RWPE2 (cell line): Measurements from ENCODE around the gene SPPL2B.
"Not testable (repeated sequence)": the region's sequence is repeated elsewhere in the genome, so short reads cannot be mapped to it uniquely, and the experiment has no call there.

ENCODE experiments used
- ATAC-seq: fragments of 200-7000 bp; cut with Tn5 transposase; 3 replicates; pipeline ENCODE4 v1.9.1; 2021; ENCODE audit warnings: low read depth
- DNase-seq: peaks from one replicate; pipeline ENCODE4 v3.0.0-alpha.2; 2020; ENCODE audit warnings: low spot score
- H3K27ac ChIP-seq: fragments of 450-650 bp; 2 replicates; pipeline ENCODE4 v1.5.1; 2017; ENCODE audit warnings: mild to moderate bottlenecking; ENCODE audit not compliant: poor library complexity, severe bottlenecking
- H3K27me3 ChIP-seq: fragments of 250-450 bp; sonication (Bioruptor Pico); 2 replicates; pipeline ENCODE4 v1.5.1; 2021; ENCODE audit warnings: mild to moderate bottlenecking, moderate library complexity; ENCODE audit not compliant: insufficient read depth, poor library complexity, severe bottlenecking
- H3K36me3 ChIP-seq: fragments of 250-450 bp; sonication (Bioruptor Pico); 2 replicates; pipeline ENCODE4 v1.5.1; 2020; ENCODE audit warnings: low read depth, mild to moderate bottlenecking, moderate library complexity
- H3K4me1 ChIP-seq: fragments of 250-450 bp; sonication (Bioruptor Pico); 2 replicates; pipeline ENCODE4 v1.5.1; 2021; ENCODE audit warnings: mild to moderate bottlenecking, moderate library complexity; ENCODE audit not compliant: insufficient read depth, poor library complexity, severe bottlenecking
- H3K4me3 ChIP-seq: fragments of 250-450 bp; sonication (Bioruptor Pico); 2 replicates; pipeline ENCODE4 v1.5.1; 2021; ENCODE audit warnings: mild to moderate bottlenecking, moderate library complexity; ENCODE audit not compliant: severe bottlenecking
- H3K9me3 ChIP-seq: fragments of 250-450 bp; sonication (Bioruptor Pico); 2 replicates; pipeline ENCODE4 v1.5.1; 2021; ENCODE audit warnings: mild to moderate bottlenecking, moderate library complexity; ENCODE audit not compliant: severe bottlenecking
- TF ChIP-seq, protein P1 (sequence below): fragments of 450-650 bp; IDR thresholded peaks from one replicate; pipeline ENCODE4 v1.5.1; 2017; ENCODE audit warnings: mild to moderate bottlenecking, moderate library complexity; ENCODE audit not compliant: poor library complexity, severe bottlenecking

The SPPL2B gene, protein sequence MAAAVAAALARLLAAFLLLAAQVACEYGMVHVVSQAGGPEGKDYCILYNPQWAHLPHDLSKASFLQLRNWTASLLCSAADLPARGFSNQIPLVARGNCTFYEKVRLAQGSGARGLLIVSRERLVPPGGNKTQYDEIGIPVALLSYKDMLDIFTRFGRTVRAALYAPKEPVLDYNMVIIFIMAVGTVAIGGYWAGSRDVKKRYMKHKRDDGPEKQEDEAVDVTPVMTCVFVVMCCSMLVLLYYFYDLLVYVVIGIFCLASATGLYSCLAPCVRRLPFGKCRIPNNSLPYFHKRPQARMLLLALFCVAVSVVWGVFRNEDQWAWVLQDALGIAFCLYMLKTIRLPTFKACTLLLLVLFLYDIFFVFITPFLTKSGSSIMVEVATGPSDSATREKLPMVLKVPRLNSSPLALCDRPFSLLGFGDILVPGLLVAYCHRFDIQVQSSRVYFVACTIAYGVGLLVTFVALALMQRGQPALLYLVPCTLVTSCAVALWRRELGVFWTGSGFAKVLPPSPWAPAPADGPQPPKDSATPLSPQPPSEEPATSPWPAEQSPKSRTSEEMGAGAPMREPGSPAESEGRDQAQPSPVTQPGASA

DNA sequence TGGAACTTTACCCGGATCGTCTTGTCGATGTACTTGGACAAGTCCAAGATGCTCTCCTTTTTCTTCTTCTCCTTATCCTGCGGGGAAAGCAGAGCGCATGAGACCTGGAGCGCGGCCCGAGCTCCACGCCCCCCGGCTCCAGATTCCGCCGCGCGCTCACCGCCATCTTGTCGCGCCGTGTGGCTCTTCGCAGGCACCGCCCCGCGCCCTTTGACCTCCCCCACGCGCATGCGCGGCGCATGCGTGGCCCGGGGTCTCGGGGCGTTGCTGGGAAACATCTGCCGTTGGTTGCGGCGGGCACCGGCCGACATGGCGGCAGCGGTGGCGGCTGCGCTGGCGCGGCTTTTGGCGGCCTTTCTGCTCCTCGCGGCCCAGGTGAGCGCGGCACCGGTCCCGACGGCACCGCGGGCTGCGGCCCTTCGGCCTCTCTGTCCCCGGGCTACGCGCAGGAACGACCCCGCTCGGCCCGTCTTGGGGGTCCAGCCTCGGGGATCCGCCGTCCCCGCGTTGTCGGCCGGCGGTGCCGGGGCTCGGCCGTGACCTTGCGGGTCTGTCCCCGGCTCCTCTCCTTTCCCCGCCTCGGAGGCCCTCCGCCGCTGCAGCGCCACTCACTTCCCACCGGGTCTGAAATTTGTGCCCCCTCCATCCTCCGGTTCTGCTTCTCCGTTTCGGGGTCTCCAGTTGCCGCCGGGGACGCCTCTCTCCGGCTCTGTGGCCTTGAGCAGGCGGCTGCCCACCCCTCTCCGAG, at the start of gene SPPL2B, which contains the start of gene LSM7:
TSS of gene SPPL2B (plus strand) at position 284 of the 748 bp plus-strand sequence. CDS start at position 310, 26 bp downstream.
TSS of gene LSM7 (minus strand) at position 186 of the 748 bp plus-strand sequence. CDS start at position 166, 20 bp downstream.
- peaks cover 13% of the 10 kb centered on the region for H3K36me3 ChIP-seq
- peak within 1 kb of the TSS; percentile 64 for H3K27ac ChIP-seq
- no peaks in the 10 kb centered on the region for H3K9me3 ChIP-seq
- no peak for DNase-seq
- H3K4me1 ChIP-seq = no peaks in the 10 kb centered on the region
- peak; percentile 66 for ATAC-seq
- no peaks in the 10 kb centered on the region for H3K27me3 ChIP-seq
- peak within 1 kb of the TSS; percentile 60 for H3K4me3 ChIP-seq
- TF ChIP-seq, protein P1, sequence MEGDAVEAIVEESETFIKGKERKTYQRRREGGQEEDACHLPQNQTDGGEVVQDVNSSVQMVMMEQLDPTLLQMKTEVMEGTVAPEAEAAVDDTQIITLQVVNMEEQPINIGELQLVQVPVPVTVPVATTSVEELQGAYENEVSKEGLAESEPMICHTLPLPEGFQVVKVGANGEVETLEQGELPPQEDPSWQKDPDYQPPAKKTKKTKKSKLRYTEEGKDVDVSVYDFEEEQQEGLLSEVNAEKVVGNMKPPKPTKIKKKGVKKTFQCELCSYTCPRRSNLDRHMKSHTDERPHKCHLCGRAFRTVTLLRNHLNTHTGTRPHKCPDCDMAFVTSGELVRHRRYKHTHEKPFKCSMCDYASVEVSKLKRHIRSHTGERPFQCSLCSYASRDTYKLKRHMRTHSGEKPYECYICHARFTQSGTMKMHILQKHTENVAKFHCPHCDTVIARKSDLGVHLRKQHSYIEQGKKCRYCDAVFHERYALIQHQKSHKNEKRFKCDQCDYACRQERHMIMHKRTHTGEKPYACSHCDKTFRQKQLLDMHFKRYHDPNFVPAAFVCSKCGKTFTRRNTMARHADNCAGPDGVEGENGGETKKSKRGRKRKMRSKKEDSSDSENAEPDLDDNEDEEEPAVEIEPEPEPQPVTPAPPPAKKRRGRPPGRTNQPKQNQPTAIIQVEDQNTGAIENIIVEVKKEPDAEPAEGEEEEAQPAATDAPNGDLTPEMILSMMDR = no peak

DNA sequence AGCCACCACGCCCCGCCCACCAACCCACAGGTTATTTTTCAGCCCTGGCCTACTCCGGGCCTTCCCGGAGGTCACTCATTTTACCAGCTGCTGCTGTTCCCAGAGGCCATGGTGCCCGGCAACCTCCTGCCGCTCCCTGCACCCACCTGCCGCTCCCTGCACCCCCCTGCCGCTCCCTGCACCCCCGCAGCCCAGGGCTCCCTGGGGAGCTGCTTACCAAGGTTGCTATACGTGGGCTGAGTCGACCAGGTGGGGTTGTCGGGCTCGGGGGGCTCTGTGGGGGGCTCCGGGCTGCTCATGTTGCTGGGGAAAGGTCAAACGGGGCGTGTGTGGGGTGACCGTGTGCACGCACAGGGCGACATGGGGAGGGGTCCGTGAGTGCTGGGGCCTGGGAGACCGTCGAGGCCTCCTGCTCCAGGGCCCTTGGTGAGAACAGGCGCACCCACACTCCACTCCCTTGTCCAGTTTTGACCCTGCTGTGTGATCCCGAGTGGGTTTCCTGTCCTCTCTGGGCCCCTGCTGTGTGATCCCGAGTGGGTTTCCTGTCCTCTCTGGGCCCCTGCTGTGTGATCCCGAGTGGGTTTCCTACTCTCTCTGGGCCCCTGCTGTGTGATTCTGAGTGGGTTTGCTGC, 47.7 kb upstream of the SPPL2B start:
- Histone ChIP-seq H3K9me3 (no peaks in the 10 kb centered on the region), H3K4me1 (no peaks in the 10 kb centered on the region), H3K27ac (no peak overlapping the region), H3K27me3 (no peaks in the 10 kb centered on the region), H3K36me3 (no peaks in the 10 kb centered on the region), H3K4me3 (no peak overlapping the region)
- no peak for ATAC-seq
- DNase-seq = no peak
- TF ChIP-seq, protein P1 = no peak

DNA sequence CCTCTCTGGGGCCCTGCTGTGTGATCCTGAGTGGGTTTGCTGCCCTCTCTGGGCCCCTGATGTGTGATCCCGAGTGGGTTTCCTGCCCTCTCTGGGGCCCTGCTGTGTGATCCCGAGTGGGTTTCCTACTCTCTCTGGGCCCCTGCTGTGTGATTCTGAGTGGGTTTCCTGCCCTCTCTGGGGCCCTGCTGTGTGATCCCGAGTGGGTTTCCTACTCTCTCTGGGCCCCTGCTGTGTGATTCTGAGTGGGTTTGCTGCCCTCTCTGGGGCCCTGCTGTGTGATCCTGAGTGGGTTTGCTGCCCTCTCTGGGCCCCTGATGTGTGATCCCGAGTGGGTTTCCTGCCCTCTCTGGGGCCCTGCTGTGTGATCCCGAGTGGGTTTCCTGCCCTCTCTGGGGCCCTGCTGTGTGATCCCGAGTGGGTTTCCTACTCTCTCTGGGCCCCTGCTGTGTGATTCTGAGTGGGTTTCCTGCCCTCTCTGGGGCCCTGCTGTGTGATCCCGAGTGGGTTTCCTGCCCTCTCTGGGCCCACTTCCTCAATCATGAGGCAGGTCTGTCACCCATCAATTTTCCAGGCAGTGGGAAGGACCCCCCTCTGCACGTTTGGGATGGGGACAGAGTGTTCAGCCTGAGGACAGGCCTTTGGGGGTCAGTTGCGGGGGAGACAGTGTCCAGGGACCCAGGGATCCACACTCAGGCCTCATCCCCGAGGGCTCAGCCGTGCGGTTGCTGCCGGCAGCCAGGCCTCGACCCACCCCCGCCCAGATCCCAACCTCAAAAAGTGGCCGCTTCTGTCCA, 47.0 kb upstream of the SPPL2B start:
- H3K4me1 ChIP-seq, DNase-seq, H3K36me3 ChIP-seq, H3K9me3 ChIP-seq, ATAC-seq, H3K27me3 ChIP-seq, H3K4me3 ChIP-seq, H3K27ac ChIP-seq: not testable (repeated sequence)

DNA sequence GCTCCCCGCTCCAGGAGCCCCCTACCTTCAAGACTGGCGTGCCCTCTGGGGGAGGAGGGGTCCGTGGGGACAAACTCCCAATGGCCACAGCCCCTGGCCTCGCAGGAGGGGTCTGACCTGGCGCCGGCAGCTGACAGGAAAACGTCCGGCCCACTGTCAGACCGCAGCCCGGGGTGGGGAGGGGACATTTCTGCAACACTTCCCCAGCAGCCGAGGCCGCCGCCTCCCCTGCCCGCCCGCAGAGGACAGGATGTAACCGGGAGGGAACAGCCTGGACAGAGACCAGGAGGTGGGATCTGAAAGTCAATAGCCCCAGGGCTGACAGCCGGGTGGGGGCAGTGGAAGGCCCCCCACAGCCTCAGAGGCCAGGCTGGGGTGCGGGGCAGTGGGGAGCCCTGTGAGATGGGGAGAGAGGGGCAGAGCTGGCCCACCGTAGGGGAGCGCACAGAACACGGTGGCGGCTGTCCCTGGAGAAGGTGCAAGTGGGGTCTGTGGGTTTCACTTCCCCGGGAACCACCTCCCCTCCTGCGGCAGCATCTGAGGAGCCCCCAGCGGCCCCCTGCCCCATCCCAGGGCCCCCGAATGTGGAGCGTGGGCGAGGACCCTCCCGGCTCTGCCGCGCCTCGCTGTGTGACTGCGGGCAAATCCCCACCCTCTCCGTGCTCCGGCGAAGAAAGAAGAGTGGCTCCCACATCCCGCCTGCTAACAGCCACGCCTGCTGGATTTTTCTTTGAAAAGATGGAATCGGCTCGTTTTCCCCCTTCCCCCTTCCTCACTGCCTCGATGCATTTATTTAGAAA, 46.2 kb upstream of the SPPL2B start, which contains the start of gene PEAK3:
TSS of gene PEAK3 (minus strand) at position 114 of the 800 bp plus-strand sequence. CDS start 1,244 bp downstream, outside the sequence.
- no peak within 1 kb of the TSS for H3K27ac ChIP-seq
- no peaks in the 10 kb centered on the region for H3K4me1 ChIP-seq
- H3K4me3 ChIP-seq = no peak within 1 kb of the TSS
- H3K27me3 ChIP-seq = no peaks in the 10 kb centered on the region
- no peaks in the 10 kb centered on the region for H3K9me3 ChIP-seq
- no peaks in the 10 kb centered on the region for H3K36me3 ChIP-seq
- ATAC-seq (no peak), DNase-seq (peak; percentile 50)
- TF ChIP-seq, protein P1 = no peak
